Measurements from ENCODE around the gene ITPK1.

- TF ChIP-seq, protein P1, sequence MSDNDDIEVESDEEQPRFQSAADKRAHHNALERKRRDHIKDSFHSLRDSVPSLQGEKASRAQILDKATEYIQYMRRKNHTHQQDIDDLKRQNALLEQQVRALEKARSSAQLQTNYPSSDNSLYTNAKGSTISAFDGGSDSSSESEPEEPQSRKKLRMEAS (IDR thresholded peaks at IDR 0.05), result no peak
- TF ChIP-seq USF1 (IDR thresholded peaks at IDR 0.05) (no peak), ZBTB7A (IDR thresholded peaks at IDR 0.05; ENCODE audit: low read depth) (no peak), EP300 (IDR thresholded peaks at IDR 0.05; ENCODE audit: borderline replicate concordance) (no peak), RAD21 (IDR thresholded peaks at IDR 0.05; ENCODE audit: low read depth) (no peak), YY1 (IDR thresholded peaks at IDR 0.05; ENCODE audit: low read depth) (no peak), TAF1 (IDR thresholded peaks at IDR 0.05; ENCODE audit: low read depth) (no peak)
- TF ChIP-seq, protein P2, sequence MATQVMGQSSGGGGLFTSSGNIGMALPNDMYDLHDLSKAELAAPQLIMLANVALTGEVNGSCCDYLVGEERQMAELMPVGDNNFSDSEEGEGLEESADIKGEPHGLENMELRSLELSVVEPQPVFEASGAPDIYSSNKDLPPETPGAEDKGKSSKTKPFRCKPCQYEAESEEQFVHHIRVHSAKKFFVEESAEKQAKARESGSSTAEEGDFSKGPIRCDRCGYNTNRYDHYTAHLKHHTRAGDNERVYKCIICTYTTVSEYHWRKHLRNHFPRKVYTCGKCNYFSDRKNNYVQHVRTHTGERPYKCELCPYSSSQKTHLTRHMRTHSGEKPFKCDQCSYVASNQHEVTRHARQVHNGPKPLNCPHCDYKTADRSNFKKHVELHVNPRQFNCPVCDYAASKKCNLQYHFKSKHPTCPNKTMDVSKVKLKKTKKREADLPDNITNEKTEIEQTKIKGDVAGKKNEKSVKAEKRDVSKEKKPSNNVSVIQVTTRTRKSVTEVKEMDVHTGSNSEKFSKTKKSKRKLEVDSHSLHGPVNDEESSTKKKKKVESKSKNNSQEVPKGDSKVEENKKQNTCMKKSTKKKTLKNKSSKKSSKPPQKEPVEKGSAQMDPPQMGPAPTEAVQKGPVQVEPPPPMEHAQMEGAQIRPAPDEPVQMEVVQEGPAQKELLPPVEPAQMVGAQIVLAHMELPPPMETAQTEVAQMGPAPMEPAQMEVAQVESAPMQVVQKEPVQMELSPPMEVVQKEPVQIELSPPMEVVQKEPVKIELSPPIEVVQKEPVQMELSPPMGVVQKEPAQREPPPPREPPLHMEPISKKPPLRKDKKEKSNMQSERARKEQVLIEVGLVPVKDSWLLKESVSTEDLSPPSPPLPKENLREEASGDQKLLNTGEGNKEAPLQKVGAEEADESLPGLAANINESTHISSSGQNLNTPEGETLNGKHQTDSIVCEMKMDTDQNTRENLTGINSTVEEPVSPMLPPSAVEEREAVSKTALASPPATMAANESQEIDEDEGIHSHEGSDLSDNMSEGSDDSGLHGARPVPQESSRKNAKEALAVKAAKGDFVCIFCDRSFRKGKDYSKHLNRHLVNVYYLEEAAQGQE (IDR thresholded peaks at IDR 0.05; ENCODE audit: low read depth), result no peak
These were observed 184.8 kb downstream of the ITPK1 start for GRCh38 chr14:92930737-92931602.

All from Ishikawa (cell line).